Measurements from ENCODE around the gene IKZF3.

Gene IKZF3

DNA sequence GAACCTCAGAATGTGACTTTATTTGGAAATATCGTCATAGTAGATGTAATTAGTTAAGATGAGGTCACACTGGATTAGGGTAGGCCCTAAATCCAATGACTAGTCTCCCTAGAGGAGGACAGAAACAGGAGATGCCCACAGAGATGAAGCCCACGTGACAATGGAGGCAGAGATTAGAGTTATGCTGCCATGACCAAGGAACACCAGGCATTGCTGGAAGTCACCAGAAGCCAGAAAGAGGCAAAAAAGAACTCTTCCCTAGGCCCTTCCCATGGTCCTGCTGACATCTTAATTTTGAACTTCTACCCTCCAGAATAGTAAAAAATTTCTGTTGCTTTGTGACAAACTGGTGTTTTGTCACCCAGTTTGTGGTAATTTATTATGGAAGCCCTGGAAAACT, 49.6 kb downstream of the IKZF3 start:
- no peak for DNase-seq

DNA sequence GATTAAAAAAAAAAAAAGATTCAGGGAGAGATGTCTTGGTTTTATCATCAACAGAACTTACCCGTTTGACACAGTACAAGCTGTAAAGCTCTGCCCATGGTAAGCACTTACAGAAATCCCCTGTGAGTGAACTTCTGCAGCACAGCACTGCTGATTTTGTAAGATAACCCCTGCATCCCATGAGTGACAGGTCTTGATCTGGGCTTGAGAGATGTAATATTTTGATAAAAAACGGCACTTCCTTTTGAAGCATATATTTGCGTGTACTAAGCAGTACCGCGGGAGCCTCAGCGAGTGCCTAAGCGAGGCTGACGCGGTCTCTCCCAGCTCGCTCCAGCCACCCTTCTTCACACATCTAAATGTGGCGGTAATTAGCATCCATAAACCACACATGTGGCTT, 50.5 kb downstream of the IKZF3 start:
- peak; percentile 30 to 38 for DNase-seq

GRCh38 chr17:39812466-39812865, 51.6 kb downstream of the IKZF3 start:
- DNase-seq = no peak

DNA sequence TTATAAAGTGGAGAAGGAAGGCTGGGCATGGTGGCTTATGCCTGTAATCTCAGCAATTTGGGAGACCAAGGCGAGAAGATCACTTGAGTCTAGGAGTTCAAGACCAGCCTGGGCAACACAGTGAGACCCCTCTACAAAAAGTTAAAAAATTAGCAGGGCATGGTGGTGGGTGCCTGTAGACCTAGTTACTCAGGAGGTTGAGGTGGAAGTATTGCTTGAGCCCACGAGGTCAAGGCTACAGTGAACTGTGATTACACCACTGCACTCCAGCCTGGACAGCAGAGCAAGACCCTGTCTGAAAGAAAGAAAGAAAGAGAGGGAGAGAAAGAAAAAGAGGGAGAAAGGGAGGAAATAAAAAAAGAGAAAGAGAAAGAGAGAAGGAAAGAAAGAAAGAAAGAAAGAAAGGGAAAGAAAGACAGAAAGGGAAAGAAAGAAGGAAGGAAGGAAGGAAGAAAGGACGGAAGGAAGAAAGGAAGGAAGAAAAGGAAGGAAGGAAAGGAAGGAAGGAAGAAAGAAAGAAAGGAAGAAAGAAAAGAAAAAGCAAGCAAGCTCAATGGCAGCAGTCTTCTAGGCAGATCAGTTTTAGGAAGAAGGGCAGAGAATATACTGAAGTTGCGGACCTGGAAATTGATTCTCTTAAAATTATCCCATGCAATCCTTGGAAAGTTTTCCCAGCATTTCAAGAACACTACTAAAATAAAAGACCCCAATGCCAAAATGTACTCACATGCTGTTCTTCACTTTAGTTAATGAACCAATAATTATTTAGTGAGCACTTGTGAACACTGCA, 53.0 kb downstream of the IKZF3 start:
- DNase-seq = no peak

DNA sequence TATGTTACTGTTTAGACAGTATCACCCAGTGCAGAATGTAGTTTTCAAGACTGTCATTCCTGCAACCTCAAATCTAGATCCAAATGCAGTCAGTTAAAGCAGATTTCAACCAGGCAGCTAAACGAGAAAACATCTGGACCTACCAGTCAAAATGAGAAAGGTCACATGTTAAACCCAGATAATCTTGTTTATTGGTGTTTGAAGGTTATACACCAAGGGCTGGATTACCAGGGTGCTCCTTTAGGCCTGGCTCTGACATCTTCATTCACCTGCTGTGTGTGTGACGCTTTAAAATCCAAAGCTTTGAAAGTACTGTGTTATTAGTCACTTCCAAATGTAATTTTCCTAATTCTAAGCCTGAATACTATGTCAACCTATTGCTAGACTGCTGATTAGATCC, 54.9 kb downstream of the IKZF3 start:
- no peak for DNase-seq

- DNase-seq = no peak
Observed at GRCh38 chr17:39808409-39808997, 55.6 kb downstream of the IKZF3 start.

DNA sequence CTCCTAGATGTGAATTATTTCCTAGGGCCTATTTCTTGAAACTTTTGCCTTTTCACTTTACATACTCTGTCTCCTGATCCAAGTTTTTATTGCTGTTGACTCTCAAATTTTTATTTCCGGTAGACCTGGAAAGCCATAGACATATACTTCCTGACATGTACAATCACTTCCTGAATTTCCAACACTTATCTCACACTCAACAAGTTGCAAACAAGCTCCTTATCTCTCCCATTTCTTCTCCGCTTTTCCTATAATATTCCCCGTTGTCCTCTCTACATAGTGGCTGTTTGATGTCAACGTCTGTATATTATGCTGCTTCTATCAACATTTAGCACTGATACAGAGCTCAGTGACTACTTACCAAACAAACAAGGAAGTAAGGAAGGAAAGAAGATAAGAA, 59.3 kb downstream of the IKZF3 start:
- no peak for DNase-seq

DNA sequence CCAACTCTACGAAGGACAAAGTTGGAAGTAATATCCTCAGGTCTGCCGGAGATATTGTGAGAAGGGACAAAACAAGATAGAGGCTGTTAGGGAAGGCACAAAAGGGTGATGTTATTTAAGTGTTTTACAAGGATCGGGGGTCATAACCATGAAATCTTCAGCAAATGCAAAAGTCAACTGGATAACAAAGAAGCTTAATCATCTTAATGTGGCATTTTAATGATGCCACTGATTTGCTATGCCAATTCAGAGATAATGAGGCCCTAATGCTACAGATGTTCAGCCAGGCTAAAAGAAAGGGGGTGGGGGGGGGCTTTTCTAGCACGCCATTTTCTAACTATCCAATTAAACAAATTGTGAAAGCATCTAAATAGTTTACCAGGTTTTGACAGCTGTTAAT, 63.1 kb downstream of the IKZF3 start:
- DNase-seq = no peak

DNA sequence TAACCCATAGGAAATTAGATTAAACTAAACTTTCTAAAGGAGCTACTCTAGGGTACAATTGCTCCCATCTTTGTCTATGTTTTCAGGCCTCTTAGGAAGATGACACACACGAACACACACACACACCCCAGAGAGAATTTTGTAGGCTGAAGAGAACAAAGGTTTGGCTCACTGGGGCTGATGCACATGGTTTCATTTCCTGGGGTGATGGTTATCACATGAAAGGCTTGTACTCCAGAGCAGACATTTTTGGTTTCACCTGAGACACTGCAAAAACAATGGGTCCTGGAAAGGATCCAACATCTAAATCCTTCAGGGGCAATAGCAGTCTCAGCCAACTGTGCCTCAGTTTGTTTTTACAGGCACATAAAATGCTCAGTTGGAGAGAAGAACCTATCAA, 63.6 kb downstream of the IKZF3 start:
- peak in 1 of 2 donors; percentile 35 for DNase-seq

DNA sequence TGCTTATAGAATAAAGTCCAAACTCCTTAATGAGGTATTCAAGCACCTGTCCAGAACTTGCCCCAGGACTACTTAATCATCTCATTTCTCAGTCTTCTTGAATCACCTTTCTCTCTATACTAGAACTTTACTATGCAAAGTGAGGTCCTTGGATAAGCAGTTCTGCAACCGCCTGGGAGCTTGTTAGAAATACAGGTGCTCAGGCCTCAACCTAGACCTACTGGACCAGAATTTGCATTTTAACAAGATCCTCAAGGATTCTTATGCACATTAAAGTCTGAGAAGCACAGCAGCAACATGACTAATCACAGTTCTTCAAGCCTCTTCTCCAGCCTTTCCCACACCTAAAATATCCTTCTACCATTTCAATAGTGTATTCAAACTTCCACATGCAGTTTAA, 64.7 kb downstream of the IKZF3 start:
- no peak for DNase-seq

- DNase-seq = no peak
Observed at GRCh38 chr17:39794249-39794970, 69.7 kb downstream of the IKZF3 start.

DNA sequence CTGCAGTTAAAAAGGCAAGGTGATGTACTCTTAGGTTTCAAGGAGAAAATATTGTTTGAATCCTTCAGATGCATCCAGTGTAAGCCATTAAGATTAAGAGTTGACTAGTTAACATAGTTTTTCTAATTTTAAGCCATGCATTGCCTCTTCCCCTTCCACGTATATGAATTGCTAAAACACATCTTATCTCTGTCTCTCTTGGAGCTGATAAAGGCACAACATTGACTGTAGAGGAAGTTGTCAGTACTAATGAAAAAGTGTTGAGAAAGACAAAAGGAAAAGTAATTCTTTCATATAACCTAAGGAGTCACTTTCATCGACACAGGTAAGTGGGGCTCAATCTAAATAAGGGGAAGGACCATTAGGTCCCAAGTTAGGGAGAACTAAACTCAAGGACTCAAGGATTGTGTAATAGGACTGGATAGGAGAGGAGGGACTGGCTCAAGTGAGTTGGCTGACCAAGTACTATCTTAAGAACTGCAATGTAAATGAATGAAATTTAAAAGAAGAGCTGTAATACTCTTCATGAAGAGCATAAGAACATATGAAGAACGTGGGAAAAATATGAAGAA, 70.7 kb downstream of the IKZF3 start:
- DNase-seq = no peak

DNA sequence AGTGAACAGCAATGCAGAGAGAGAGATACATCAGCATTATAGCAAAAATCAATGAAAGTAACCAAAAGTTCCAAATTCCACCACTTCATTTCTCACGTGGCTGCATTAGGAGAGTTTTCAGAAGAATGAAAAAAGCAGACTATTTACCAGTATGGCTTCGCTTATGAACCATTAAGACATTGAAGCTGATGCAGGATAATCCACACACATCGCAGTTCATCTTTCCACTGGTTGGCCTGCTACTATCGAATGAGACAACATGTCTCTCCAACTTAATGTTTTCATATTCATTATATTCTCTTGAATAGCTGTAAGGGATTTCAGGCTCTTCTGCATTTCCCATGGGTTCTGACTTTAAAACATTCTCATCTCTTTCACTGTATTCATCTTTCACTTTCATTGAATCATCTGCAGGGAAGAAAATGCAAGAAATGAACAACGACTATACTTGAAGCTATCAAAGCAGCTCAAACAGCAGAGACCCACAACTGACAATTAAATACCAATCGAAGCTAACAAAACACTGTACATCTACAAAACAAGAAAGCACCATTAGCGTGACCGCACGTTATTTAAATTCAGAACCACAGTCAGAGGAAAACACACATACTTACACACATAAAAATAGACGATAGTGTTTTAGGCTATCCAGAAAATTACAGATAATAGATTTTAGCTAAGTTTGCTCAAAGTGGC, 71.4 kb downstream of the IKZF3 start:
- no peak for DNase-seq

- DNase-seq = peak in 1 of 2 donors; percentile 37
Observed at GRCh38 chr17:39791111-39791992, 72.8 kb downstream of the IKZF3 start.

- no peak for DNase-seq
Observed at GRCh38 chr17:39787743-39788484, 76.2 kb downstream of the IKZF3 start.

GRCh38 chr17:39787041-39787440, 77.1 kb downstream of the IKZF3 start:
- DNase-seq = no peak

DNA sequence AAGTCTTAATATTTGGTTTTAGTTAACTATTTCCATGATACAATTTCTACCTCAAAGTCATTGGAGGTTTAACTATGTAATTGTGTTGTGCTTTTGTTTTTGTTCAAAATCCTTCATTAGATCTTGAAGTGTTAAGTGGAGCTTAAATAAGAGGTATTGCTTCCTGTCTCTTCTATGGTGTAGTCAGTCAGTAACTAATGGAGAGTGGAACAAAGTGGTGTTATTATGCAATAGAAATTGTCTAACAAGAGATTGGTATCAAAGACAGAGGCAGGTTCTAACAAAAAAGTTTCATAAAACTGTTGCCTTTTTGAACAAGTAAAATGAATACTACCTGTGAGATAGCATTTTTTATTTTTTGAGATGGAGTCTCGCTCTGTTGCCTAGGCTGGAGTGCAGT, 81.1 kb downstream of the IKZF3 start:
- no peak for DNase-seq

DNA sequence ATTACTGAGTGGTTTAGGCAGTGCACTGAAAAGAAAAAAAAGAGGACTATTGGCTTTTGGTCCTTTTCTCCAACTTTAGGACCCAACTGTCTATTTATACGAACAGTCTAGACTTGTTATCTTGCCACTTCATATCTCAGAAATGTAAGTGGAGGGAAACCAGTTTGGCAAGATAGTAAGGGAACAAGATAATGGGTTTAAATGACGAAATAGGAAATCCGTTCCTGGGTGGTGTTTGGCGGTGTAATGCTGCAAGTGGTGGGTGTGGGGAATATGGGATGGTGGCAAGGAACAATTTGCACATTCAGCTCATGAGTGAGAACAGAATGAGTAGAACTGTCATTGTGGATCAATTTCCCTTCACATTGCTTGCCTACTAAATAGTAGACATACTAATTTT, 81.6 kb downstream of the IKZF3 start:
- DNase-seq = no peak

GRCh38 chr17:39781861-39782213, 82.3 kb downstream of the IKZF3 start:
- DNase-seq = no peak

DNA sequence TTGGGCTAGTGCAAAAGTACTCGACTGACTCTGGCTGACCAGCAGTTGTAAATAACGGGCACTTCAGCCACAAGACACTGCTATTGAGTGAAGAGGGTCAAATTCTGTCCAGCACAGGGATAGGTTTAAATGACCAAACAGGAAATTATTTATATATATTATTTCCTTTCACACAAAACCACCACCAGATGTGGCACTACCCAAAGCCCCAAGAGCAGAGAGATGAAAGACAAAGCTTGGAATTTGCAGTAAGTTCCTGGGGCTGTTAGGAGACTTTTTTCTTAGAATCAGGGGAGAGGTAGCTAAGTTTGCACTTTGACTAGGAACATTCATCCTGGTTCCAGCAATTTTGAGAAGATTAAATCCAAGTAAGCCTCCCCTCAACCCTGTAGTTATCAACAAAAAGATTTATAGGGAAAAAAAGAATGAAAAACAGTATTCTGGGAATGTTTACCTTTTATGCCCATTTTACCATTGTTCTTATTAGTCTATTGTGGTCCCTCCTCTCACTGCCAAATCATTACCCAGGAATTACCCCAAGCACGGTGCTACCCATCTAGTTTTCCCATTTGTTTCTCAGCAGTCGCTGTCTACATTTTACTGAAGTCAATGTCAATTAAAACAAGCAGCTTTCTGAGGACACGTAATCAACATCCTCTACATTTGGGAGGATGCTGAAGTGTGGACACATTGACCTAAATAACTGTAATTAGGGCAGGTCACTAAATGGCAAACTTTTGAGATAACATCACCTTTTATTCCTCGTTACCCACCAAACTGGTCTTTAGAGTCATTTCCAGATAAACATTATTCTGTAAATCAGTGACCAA, 82.9 kb downstream of the IKZF3 start:
- no peak for DNase-seq

Measured in stimulated activated CD4-positive, alpha-beta T cell treated with anti-CD3 and anti-CD28 coated beads, Interleukin-2, amount 100 ng/mL, for 48 hours (primary cell).